GM19438 (cell line): Measurements from ENCODE around the gene GGPS1.
"Not testable (repeated sequence)": the region's sequence is repeated elsewhere in the genome, so short reads cannot be mapped to it uniquely, and the experiment has no call there.

Experiments
- ATAC-seq: cut with Tn5 transposase; IDR thresholded peaks from one replicate; pipeline ENCODE4 v1.9.1; 2021; ENCODE audit warnings: low read depth; ENCODE audit not compliant: unreplicated experiment

The GGPS1 gene

GRCh38 chr1:235328271-235329138, at the start of gene GGPS1:
GGPS1 (plus strand) TSS chr1:235328570; CDS start chr1:235335265, 6,695 bp downstream.
- ATAC-seq = peak; percentile 59

- no peak for ATAC-seq
Measured at GRCh38 chr1:235278915-235279292, 49.5 kb upstream of the GGPS1 start.

- no peak for ATAC-seq
Measured at GRCh38 chr1:235279694-235280093, 48.7 kb upstream of the GGPS1 start.

GRCh38 chr1:235280467-235280866, 47.9 kb upstream of the GGPS1 start:
- ATAC-seq = no peak

GRCh38 chr1:235283636-235284035, 44.7 kb upstream of the GGPS1 start:
- ATAC-seq = not testable (repeated sequence)

GRCh38 chr1:235284231-235284769, 44.1 kb upstream of the GGPS1 start:
- ATAC-seq = no peak

- no peak for ATAC-seq
Measured at GRCh38 chr1:235286667-235287066, 41.7 kb upstream of the GGPS1 start.

- ATAC-seq = no peak
Measured at GRCh38 chr1:235287208-235287882, 41.0 kb upstream of the GGPS1 start.

GRCh38 chr1:235289859-235290739, 38.3 kb upstream of the GGPS1 start:
- no peak for ATAC-seq

- no peak for ATAC-seq
Measured at GRCh38 chr1:235290740-235291502, 37.4 kb upstream of the GGPS1 start.

- ATAC-seq = no peak
Measured at GRCh38 chr1:235291599-235292091, 36.7 kb upstream of the GGPS1 start.

GRCh38 chr1:235292790-235293189, 35.6 kb upstream of the GGPS1 start:
- no peak for ATAC-seq

- no peak for ATAC-seq
Measured at GRCh38 chr1:235293322-235293942, 34.9 kb upstream of the GGPS1 start.

- ATAC-seq = no peak
Measured at GRCh38 chr1:235295902-235296350, 32.4 kb upstream of the GGPS1 start.

GRCh38 chr1:235296729-235297128, 31.6 kb upstream of the GGPS1 start:
- ATAC-seq = no peak

GRCh38 chr1:235297579-235297978, 30.8 kb upstream of the GGPS1 start:
- no peak for ATAC-seq

- ATAC-seq = no peak
Measured at GRCh38 chr1:235298758-235299157, 29.6 kb upstream of the GGPS1 start.

GRCh38 chr1:235299169-235299858, 29.1 kb upstream of the GGPS1 start:
- no peak for ATAC-seq

GRCh38 chr1:235302143-235302542, 26.2 kb upstream of the GGPS1 start:
- ATAC-seq = no peak
